ENCODE data around the gene MGST2. TPM values are rescaled to one million over a fixed set of nuclear protein-coding genes. Genes with fewer than 3 reads are reported as not detected.

The MGST2 gene
- total RNA-seq, 1 donor from 2014 or later, result 0.71 TPM

- Mint-ChIP-seq H3K4me3 (no peak overlapping the region), H3K27ac (no peak overlapping the region), H3K27me3 (no peaks in the 10 kb centered on the region), H3K36me3 (ENCODE audit: low read depth) (no peaks in the 10 kb centered on the region), H3K4me1 (no peaks in the 10 kb centered on the region), H3K9me3 (peaks cover 6% of the 10 kb centered on the region)
- TF ChIP-seq CTCF (IDR thresholded peaks at IDR 0.05), result no peak
- POLR2A ChIA-PET, result no interaction called here
- CTCF ChIA-PET, result interaction anchor here (1.1 to 1.5 kb wide), 2 partner anchors 9 to 14 kb away, joined by 3 read pairs; no protein-coding TSS in a partner anchor
- DNase-seq (no peak), ATAC-seq (ENCODE audit: low read depth) (no peak)
- intact Hi-C loops (cut with micrococcal nuclease), result no loop called here
Measured at GRCh38 chr4:139643042-139643895, 22.4 kb upstream of the MGST2 start.

DNA sequence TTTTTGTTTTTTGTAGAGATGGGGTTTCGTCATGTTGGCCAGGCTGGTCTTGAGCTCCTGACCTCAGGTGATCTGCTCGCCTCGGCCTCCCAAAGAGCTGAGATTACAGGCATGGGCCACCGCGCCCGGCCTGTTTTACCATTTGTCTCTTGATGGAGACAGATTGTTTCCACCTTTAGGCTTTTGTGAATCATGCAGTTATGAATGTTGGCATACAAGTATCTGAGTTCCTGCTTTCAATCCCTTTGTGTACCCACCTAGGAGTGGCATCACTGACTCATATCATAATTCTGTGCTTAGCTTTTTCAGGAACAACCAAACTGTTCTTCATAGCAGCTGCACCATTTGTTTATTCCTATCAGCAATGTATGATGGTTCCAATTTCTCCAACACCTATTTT, 20.2 kb upstream of the MGST2 start:
- H3K4me1 Mint-ChIP-seq, result no peaks in the 10 kb centered on the region
- ChIA-PET CTCF (no interaction called here), POLR2A (interaction anchor here (0.7 kb wide), 1 partner anchor 89 kb away, joined by 5 read pairs; the partner anchor contains the start of gene SETD7)
- no peaks in the 10 kb centered on the region for H3K36me3 Mint-ChIP-seq (ENCODE audit: low read depth)
- DNase-seq (no peak), ATAC-seq (ENCODE audit: low read depth) (no peak)
- no peaks in the 10 kb centered on the region for H3K27me3 Mint-ChIP-seq
- no peaks in the 10 kb centered on the region for H3K9me3 Mint-ChIP-seq
- no peak overlapping the region for H3K4me3 Mint-ChIP-seq
- no peak for TF ChIP-seq CTCF (IDR thresholded peaks at IDR 0.05)
- intact Hi-C loops (cut with micrococcal nuclease), result no loop called here
- H3K27ac Mint-ChIP-seq, result no peak overlapping the region

DNA sequence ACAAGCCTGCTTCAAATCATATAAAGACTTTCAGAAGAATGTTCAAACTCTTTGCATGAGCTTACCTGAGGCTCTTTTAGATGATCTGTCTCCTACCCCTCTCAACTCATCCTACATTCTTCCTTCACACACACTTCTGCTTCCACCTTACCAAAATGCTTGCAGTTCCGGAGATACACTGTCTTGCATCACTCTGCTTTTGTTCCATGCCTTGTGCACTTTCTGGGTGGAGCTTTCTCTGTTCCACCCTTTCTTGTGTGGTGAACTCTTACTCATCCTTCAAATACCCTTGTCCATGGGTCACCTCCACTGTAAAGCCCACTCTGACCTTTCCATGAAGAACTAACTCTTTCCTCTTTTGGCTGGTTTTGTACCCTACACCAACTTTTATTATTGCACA, 18.4 kb upstream of the MGST2 start:
- H3K36me3 Mint-ChIP-seq (ENCODE audit: low read depth), result no peaks in the 10 kb centered on the region
- H3K4me1 Mint-ChIP-seq, result peaks cover 4% of the 10 kb centered on the region
- no peaks in the 10 kb centered on the region for H3K27me3 Mint-ChIP-seq
- ChIA-PET POLR2A (no interaction called here), CTCF (no interaction called here)
- no peak overlapping the region for H3K4me3 Mint-ChIP-seq
- no peaks in the 10 kb centered on the region for H3K9me3 Mint-ChIP-seq
- no peak for ATAC-seq (ENCODE audit: low read depth)
- no peak for DNase-seq
- no peak for TF ChIP-seq CTCF (IDR thresholded peaks at IDR 0.05)
- H3K27ac Mint-ChIP-seq, result no peak overlapping the region
- intact Hi-C loops (cut with micrococcal nuclease), result no loop called here

DNA sequence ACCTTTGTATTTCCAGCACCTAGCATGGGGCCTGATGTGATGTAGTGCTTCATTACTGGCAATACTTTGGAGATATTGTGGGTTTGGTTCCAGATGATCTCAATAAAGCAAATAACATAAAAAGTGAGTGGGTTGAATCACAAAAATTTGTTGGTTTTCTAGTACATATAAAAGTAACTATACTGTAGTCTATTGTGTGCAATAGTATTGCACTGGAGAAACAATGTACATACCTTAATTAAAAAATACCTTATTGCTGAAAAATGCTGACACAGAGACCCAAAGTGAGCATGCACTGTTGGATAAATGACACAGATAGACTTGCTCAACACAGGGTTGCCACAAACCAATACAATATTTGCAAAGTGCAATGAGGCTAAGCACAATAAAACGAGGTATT, 17.7 kb upstream of the MGST2 start:
- H3K4me1 Mint-ChIP-seq, result peaks cover 4% of the 10 kb centered on the region
- POLR2A ChIA-PET, result no interaction called here
- H3K4me3 Mint-ChIP-seq, result no peak overlapping the region
- intact Hi-C loops (cut with micrococcal nuclease), result no loop called here
- H3K9me3 Mint-ChIP-seq, result no peaks in the 10 kb centered on the region
- ATAC-seq (ENCODE audit: low read depth) (no peak), DNase-seq (no peak)
- TF ChIP-seq CTCF (IDR thresholded peaks at IDR 0.05), result no peak
- H3K27me3 Mint-ChIP-seq, result no peaks in the 10 kb centered on the region
- CTCF ChIA-PET, result interaction anchor here (1.9 kb wide), 1 partner anchor 44 kb away, joined by 6 read pairs; no protein-coding TSS in a partner anchor
- no peak overlapping the region for H3K27ac Mint-ChIP-seq
- H3K36me3 Mint-ChIP-seq (ENCODE audit: low read depth), result no peaks in the 10 kb centered on the region
